GM18867 (cell line): ENCODE results near the gene TOB1.

Experiments used
- ATAC-seq: cut with Tn5 transposase; IDR thresholded peaks from one replicate; pipeline ENCODE4 v1.9.1; 2021; ENCODE audit warnings: mild to moderate bottlenecking, moderate library complexity; ENCODE audit not compliant: unreplicated experiment

Gene TOB1, protein sequence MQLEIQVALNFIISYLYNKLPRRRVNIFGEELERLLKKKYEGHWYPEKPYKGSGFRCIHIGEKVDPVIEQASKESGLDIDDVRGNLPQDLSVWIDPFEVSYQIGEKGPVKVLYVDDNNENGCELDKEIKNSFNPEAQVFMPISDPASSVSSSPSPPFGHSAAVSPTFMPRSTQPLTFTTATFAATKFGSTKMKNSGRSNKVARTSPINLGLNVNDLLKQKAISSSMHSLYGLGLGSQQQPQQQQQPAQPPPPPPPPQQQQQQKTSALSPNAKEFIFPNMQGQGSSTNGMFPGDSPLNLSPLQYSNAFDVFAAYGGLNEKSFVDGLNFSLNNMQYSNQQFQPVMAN

DNA sequence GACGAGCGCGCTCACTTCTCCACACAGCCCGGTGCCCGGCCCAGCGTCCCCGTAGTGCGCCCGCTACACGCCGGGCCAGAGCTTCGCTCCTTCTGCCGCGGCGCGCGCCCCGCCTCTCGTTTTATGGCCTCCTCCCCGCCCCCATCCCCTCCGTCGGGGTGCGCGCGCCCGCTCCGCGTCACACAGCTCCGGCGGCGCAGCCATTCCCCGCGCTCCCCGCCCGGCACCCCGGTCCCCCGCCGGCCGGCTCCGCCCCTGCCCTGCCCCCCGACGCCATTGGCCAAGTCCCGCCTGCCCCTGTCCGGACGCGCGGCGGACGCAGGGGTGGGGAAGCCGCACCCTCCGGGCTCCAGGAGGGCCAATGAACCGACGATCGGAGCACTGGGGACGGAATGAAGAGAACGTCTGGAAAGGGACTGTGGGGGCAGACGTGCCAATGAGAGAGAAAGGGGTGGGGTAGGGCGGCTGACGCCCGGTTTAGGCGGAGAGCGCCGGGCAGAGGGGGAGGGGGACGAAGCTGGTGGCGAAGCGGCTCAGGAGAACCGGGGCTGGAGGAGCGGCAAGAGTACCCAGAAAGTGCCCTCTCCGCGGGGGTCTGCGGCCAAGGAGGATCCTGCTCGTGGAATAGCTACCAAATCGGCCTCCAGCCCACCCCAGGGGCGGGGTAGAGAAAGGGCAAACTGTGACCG is at the start of gene TOB1:
TSS of gene TOB1 (minus strand) at position 94 of the 689 bp plus-strand sequence. CDS start 2,337 bp downstream, outside the sequence.
- peak; percentile 69 for ATAC-seq

DNA sequence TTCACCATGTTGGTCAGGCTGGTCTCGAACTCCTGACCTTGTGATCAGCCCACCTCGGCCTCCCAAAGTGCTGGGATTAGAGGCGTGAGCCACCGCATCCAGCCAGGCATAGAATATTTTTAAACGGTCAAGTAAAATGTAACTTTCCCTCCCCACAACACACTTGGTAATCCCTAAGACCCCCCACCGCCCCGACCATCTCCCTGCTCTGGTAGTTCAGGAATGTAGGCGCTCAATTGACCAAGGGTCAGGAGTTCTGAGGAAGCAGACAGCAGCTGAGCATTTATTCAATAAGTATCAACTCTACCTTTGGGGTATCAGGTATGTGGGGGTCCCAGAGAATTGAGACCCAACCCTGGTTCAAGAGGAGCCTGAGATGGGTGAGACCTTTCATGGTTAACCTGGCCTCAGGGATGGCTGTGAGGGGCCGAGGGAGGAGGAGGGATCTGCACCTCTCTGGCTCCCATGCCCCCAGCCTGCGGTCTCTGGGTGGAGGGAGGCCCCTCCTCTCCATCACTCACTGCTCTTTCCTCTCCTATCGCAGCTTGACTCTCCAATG is 48.4 kb upstream of the TOB1 start:
- ATAC-seq: no peak

DNA sequence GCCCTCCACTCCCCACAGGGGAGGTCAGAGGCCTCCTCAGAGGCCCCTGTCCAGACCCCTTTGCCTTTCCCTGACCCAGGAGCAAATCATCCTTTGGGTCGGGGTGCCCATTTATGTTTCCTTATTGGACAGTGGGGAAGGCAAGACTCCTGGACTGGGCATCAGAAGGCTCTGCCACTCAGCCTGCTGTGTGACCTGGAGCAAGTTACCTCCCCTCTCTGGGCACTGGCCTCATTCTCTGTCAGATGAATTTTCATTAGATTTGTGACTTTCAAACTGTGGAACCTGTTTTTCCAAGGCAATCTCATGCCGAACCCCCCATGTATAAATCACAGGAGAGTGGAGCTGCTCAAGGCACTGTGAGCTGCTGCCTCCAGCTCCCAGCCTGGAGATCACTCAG is 47.0 kb upstream of the TOB1 start:
- ATAC-seq: no peak

DNA sequence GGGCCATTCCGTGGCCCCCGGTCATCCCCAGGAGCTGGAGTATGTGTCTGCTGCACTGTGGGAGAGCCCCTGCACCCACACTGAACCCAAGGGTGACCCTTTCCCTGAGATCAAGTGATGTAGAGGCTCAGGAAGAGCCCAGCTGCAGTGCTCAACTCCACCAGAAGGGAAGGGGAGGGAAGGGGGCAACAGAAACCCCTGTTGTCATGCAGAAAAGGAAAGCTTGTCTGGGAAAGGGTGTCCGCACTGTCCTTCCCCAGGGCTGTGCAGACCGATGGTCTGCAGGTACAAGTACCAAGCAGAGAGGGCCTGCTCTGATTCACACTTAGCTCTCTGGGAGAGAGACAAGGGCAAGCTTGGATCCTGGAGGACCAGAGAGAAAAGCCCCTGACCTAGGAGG is 45.7 kb upstream of the TOB1 start:
- ATAC-seq: no peak

DNA sequence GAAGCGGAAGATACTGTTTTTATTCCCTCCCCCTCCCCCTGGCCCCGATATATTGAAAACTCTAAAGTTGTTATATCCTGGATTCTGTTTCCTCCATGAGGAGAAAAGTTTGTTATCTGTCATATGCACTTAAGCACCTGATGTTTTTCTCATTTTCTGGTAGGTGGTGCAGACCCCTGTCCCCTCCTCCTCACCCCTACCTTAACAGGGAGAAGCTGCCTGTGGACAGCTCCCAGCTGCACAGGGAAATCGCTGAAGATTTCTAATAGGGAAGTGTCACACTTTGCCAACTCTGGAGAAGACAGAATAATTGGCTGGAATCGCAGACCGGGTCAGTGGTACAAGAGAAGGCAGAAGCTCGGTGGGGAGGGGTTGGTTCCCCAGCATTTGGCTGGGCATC is 45.3 kb upstream of the TOB1 start:
- ATAC-seq: no peak

DNA sequence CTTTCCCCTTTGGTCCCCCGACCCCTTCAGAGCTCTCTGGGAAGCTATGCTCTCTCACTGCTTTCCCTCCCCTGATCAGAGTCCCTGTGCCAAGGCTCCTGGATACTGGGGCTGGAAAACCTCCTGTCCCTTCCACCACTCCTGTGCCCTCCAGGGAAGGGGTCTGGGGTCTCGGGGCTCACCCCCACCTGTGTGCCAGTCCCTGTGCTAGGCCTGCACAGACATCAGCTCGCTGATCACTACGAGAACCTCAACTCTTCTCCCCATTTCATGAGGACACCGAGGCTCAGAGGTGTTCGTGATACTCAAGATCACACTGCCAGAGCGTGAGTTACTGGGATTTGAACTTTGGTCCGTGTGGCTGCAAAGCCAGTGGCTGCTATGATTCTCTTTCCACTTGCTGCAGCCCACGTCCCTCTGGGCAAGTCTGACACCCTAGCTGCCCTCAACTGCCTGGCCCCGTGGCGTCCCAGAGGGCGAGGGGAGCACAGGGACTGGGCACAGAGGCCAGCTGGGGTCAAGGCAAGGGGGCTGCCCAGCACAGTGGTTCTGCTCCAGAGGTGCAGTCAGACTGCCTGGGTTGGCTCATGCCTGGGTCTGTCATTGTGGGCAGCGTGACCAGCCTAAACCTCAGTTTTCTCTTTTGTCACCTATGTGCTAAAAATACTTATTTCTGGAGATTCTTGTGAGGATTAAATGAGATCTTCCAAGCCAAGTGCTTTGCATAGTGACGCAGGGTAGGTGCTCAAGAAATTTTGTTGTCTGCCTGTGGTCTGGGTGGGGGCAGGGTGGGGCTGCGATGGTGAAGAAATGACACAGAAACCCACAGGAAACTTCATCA is 43.8 kb upstream of the TOB1 start:
- no peak for ATAC-seq

DNA sequence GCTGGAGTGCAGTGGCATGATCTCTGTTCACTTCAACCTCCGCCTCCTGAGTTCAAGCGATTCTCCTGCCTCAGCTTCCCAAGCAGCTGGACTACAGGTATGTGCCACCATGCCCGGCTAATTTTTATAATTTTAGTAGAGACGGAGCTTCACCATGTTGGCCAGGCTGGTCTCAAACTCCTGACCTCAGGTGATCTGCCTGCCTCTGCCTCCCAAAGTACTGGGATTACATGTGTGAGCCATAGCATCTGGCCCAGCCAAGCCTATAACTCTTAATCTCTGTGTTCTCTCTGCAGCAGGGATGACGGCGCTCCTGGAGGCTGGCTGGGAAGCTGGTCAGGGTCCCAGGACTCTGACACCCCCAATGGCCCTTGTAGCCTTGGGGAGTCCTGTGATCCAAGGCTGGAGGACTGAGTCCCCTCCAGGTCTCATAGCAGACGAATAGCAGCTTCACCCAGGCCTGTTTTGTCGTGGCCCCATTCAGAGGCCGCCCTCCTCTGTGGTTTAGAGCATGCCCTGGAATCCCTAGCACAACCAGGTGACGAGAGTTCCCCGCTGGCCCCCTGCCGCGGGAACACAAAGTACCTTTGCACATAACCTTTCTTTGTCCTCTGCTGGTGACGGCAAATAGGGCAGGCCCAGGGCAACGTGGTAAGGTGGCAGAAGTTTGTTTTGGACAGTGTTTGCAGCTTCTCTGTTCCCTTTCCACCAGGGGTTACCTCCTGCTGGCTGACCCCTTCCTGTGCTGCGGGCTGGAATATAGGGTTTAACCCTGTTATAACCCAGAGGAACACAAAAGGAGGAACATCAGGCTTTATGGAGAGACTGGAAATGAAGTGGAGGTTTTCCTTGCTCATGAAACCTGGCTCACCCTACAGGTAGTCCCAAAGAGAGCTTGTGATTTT is 43.0 kb upstream of the TOB1 start:
- no peak for ATAC-seq

DNA sequence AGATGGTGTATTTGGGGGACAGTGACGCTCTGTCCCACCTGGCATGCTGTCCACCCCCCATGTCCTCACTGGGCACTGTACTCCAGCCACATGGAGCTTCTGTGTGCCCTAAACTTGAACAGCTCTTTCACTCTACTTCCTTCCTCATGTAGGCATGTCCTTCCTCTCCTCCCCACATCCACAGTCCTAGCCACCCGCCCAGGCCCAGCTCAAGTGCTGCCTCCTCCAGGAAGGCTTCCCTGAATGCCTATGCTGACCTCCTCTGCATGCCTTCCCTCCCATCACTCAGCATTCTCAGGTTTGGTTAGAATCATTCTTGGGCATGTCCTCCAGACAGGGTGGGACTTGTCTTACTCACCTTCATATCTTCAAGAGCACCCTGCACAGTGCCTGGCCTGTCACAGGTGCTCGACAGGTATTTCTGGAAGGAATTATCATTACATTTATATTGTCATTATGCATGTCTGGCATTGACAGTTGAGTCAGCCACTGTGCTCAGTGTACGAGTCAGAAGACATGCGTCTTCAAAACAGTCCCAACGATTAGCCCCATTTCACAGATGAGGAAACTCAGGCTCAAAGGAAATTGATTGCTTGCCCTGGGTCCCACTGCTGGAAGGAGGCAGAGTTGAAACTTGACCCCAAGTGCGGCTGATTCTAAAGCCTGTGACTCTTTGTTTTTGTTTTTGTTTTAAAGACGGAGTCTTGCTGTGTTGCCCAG is 42.1 kb upstream of the TOB1 start:
- no peak for ATAC-seq

DNA sequence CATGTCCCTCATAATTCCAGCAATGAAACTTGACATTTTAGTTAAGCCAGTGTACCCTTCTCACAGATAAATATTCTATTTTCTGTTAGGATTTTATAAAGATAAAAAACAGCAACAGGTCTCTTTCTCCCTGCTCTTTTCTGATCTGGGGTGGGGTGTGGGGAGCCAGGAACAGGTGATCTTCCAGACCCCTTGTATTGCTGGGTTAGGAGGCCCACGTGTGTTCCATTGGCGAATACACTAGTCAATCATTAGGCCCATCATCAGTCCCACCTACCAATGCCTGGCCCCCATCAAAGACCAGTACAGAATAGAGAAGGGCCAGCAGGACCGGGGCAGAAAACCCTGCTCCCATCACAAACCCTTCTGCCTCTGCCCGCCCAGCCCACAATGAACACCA is 40.3 kb upstream of the TOB1 start:
- no peak for ATAC-seq

DNA sequence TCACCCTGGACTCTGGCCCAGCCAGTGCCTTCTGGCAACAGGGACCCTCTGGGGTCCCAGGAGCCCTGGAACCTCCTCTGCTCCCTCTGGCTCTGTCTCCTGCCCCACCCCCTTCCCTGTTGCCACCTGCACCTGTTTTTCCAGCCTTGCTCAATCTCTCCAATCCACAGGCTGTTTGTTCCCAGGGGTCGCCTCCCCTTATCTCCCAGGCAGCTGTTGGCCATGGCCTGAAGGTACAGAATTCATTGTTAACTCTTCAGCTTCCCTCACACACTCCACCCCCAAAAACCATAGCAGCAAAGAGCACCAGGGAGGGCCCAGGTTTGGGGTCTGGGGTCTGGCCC is 39.3 kb upstream of the TOB1 start:
- ATAC-seq: no peak

DNA sequence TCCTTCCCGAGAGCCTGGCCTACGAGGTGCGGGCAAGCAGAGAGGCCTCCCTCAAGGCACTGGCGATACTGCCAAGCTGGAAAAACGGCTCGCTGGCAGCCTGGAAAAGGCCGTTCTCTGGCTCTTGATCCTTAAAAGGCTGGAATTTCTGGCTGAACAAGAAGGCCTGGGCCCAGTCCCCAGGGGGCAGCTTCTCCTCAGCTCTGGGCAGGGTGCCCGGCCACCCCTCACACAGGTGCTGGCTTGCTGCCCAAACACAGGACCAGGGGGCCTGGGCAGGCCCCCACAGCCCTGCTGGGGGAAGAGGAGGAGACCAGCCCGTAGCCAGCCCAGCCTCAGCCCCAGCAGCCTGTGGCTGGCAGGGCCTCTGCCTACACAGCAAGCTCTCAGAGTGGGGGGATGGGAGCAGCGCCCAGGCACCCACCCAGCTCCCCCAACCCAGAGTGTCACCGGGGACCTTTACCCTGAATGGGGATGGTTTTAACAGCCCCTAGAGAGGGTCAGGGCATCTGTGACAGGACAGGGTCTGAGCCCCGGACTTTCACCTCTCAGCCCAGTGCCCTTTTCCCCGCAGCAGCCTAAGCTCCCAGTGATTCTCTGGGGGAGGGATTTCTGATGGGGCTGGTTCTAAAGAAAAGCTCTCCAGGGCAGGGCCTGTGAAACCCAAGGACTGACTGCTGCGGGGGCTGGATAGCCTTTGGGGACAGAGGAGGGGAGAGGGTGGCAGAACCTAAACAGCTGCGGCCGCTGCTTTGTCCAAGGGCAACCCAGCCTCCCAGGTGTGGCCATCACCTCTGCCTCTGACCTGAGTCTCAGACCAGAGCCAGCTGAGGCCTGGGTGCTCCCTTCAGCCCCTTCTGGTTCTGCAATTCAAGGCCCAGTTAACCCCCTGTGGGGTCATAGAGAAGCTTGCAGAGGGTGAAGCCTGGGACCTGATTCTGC is 38.6 kb upstream of the TOB1 start:
- ATAC-seq: peak; percentile 22

DNA sequence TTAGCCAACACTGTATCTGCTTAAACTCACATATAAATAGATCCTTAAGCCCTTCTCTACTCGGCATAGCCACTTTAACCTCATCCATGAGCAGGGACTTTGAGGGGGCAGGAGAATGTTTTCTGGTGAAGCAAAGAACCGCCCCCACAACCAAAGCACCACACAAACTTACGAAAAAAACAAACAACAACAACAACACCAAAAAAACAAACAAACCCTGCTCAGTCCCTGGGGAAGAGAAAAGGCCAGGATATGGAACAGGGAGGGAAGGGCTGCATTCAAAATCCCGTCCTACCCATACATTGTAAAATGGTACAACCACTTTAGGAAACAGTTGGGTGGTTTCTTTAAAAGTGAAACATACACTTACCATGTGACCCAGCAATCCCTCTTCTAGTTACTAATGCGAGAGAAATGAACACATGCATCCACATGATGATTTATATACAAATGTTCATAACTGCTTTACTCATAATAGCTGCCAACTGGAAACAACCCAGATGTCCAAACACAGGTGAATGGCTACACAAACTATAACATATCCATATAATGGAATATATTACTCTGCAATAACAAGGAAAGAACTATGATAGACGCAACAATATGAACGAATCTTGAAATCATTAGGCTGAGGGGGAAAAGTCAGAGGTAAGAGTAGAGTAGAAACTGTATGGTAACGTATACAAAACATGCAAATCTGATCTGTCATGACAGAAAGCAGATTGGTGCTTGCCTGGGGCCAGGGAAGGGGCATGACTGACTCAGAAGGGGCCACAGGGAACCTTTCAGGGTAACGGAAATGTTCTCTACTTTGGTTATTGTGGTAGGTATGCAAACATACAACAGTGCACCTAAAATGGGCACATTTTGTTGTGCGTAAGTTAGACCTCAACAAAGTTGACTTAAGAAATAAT is 37.7 kb upstream of the TOB1 start:
- peak; percentile 82 for ATAC-seq

DNA sequence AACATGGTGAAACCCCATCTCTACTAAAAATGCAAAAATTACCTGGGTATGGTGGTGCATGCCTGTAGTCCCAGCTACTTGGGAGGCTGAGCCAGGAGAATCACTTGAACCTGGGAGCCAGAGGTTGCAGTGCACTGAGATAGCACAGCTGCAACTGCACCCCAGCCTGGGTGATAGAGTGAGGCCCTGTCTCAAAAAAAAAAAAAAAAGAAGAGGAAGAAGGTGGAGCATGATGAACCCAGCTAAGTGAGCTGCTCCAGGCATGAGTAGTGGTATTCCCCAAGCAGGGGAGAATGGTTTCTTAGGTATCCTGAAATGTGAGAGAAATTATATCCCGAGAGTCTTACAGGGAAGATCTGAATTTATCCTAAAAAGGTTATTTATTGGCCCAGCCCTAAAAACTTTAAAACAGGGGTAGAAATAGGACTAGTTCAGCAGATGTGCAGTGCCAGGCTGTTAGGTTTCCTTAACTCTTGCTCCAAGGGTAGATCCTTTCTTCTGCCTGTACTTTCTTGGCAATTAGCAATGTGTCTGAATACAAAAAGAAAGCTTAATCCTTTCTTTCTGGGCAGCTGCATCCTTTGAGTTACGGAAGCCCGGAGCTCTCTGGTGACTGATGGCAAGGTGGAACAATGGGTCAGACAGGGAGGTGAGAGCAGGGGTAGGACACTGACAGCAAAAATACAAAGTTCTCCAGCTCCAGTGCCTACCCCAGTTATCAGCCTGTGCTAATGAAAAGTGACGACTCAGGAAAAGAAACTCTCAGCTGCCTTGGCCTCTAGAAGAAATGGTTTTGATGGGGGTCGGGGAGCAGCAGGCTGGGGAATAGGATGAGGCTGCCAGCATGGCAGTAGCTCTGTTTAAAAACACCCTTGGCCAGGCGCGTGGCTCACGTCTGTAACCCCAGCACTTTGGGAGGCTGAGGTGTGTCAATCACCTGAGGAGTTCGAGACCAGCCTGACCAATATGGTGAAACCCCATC is 36.5 kb upstream of the TOB1 start:
- ATAC-seq: no peak

DNA sequence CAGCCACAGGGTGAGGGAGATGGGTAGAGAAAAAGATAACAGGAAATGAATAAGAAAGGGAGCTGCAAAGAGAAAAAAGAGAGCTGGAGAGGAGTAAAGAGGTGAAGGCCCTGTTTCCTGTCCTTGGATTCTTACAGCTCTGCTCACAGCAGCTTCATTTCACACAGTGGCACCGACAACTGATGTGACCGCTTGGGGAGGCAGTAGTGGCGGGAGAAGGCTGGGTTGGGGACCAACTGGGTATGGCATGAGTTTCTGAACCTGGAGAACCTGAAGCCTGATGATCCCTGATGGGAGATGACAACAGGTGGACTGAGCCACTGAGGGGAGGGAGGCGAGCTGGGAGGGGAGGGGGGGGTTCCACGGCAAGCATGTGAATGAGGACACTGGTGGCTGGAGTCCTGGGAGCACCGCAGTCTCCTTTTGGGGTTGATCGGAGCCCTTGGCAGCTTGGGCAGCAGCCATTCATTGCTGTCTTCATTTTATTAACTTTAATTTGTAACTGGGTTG is 34.3 kb upstream of the TOB1 start:
- ATAC-seq: no peak

DNA sequence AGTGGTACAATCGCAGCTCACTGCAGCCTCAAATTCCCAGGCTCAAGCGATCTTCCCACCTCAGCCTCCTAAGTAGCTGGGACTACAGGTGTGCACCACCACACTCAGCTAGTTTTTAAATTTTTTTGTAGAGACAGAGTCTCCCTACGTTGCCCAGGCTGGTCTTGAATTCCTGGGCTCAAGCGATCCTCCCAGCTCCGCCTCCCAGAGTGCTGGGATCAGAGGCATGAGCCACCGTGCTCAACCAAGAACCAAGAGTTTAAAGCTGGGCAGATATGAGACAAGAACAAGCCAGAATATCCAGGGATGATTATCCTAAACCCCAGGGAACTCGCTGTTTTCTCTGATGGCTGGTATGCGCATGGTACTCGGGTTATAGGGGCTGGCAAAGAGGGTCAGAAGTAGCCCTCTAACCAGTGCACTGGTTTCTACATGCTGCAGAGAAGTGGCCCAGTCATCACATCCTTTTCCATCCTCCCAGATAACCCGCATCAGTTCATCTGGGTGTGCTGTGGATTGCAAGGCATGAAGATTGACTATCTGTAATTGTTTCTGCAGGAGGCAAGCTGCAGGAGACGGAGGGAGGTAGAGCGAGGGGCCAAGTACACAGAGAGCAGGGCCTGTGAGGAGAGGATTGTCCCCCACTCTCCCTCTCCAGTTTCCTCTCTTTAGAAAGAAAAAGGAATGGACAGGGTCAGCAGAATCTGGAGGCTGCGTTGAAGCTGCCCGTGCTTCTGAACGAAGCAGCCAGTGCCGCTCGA is 33.6 kb upstream of the TOB1 start:
- ATAC-seq: no peak
